ENCODE measurements around the gene ANKS3.

ANKS3 gene

DNA sequence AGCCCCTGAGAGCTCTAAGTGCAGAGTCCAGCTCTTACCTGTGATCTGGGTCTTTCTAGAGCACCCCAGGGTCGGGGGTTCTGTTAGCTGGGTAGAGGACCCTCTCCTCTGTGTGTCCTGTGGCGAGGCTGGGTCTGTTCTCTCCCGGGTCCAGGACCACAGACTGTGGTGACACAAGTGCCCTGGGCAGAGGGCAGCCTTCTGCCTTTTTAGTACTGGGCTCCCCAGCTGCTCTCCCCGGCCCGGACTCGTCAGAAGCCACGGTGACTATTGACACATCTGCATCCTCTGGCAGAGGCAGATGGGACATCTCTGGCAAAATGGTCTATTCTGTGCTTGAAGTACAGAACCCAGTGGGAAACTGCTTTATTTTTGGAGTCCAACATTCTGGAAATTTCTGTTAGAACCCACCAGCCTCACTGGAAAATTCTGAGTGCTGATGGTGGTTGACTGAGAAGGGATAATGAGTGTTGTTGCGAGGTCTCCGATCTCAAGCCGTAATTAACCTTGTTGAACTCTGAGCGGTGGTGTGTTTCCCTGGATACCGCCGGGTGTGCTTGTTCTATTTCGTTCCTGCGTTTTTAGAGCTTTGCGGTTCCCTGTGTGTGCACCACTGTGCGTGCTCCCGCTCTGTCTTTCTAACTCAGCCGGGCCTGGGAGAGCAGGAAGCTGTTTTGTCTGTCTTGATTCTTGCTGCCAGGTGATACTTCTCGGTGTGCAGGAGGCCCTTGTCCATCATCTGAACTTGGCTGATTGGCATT is 66.7 kb downstream of the ANKS3 start:
- no peaks in the 10 kb centered on the region for H3K27me3 Mint-ChIP-seq (ENCODE audit: low read depth, poor library complexity)
- H3K36me3 Mint-ChIP-seq (ENCODE audit: low read depth), result peaks cover 14% of the 10 kb centered on the region
- peaks cover 12% of the 10 kb centered on the region for H3K4me1 Mint-ChIP-seq
- peak overlapping the region; percentile 89 for H3K27ac Mint-ChIP-seq
- TF ChIP-seq CTCF (IDR thresholded peaks at IDR 0.05), result no peak
- H3K4me3 Mint-ChIP-seq, result no peak overlapping the region
- no peak for DNase-seq
- H3K9me3 Mint-ChIP-seq, result no peaks in the 10 kb centered on the region

DNA sequence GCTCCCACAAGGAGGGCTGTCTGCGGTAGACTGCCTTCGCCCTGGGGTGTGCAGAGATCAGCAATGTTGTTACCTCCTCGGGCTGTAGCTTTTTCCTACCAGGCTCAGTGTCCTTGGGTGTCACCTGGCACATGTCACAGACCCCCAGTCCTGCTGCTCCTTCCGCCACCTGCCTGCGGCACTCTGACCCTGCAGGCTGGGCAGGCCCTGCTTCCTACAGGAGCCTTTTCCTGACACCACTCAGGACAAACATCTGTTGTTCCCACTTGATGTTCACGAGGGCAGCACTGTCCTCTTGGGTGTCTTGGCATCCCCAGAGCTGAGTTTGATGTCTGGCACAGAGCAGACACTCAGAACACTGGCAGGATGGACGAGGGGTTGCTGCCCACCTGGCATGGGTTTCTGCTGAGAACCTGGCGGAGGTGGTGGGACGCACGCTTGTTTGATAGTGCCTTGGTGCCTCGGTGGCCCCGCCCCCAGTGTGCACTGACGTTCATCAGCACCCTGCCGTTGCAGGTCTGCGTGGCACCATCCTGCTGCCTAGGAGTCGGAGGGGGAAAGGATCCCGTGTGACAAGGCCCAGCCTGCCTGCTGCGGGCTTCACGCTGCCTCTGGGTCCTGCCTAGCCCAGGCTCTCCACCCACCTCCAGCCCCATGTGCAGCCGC is 67.4 kb downstream of the ANKS3 start:
- Mint-ChIP-seq H3K27ac (peak overlapping the region; percentile 89), H3K36me3 (ENCODE audit: low read depth) (peaks cover 14% of the 10 kb centered on the region), H3K9me3 (no peaks in the 10 kb centered on the region), H3K27me3 (ENCODE audit: low read depth, poor library complexity) (no peaks in the 10 kb centered on the region), H3K4me1 (peaks cover 12% of the 10 kb centered on the region), H3K4me3 (no peak overlapping the region)
- TF ChIP-seq CTCF (IDR thresholded peaks at IDR 0.05), result no peak
- no peak for DNase-seq

- no peak for TF ChIP-seq CTCF (IDR thresholded peaks at IDR 0.05)
- DNase-seq, result no peak
- peaks cover 26% of the 10 kb centered on the region for H3K4me1 Mint-ChIP-seq
- H3K27ac Mint-ChIP-seq, result peak overlapping the region; percentile 77
- H3K36me3 Mint-ChIP-seq (ENCODE audit: low read depth), result peaks cover 13% of the 10 kb centered on the region
- H3K4me3 Mint-ChIP-seq, result no peak overlapping the region
- H3K9me3 Mint-ChIP-seq, result no peaks in the 10 kb centered on the region
- no peaks in the 10 kb centered on the region for H3K27me3 Mint-ChIP-seq (ENCODE audit: low read depth, poor library complexity)
These were observed 69.3 kb downstream of the ANKS3 start for GRCh38 chr16:4664538-4665418.

DNA sequence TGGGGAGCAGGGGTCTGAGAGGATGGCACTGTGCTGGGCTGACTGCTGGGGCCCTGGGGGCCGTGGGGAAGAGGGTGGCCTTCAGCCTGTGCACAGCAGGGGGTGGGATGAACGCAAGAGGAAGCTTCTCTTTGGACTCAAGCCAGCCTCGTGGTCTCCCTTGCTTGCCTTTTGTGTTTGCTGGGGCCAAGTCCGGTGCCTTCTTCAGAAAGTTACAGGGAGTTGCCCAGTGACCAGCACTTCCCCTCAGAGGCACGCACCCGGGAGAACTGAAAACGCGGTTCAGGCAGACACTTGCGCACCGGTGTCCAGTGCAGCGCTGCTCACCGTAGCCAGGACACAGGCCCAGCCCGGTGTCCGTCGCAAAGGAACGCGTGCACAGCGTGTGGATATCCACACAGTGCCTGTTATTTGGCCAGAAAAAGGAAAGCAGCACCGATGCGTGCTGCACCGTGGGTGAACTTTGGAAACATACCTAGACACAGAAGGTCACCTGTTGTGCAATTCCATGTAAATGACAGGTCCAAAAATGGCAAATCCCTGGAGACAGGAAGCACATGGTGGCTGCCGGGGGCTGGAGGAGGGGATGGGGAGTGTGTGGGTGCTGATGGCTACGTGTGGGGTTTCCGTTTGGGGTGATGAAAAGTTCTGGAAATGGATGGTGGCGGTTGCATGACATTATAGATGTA is 70.2 kb downstream of the ANKS3 start:
- Mint-ChIP-seq H3K9me3 (no peaks in the 10 kb centered on the region), H3K36me3 (ENCODE audit: low read depth) (peaks cover 8% of the 10 kb centered on the region), H3K27me3 (ENCODE audit: low read depth, poor library complexity) (no peaks in the 10 kb centered on the region), H3K27ac (peak overlapping the region; percentile 66), H3K4me1 (peaks cover 34% of the 10 kb centered on the region), H3K4me3 (no peak overlapping the region)
- no peak for DNase-seq
- TF ChIP-seq CTCF (IDR thresholded peaks at IDR 0.05), result no peak

DNA sequence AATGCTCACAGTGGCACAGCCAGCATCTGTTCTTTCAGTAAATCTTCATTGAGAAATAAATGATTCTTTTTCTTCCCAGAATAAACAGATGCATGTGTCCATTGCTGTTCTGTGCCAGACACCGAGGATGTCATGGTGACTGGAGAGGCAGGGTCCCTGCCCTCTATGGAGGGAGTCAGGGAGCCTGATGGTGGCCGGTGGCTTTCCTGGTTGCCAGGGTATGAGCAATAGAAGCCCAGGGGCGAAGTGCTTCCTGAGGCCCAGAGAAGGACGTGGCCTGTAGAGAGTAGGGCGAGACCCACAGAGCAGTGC is 70.7 kb downstream of the ANKS3 start:
- Mint-ChIP-seq H3K27me3 (ENCODE audit: low read depth, poor library complexity) (no peaks in the 10 kb centered on the region), H3K36me3 (ENCODE audit: low read depth) (peaks cover 8% of the 10 kb centered on the region), H3K4me1 (peaks cover 37% of the 10 kb centered on the region), H3K9me3 (no peaks in the 10 kb centered on the region), H3K4me3 (no peak overlapping the region), H3K27ac (peak overlapping the region; percentile 66)
- no peak for TF ChIP-seq CTCF (IDR thresholded peaks at IDR 0.05)
- no peak for DNase-seq
